ENCODE data around the gene IDH3B. TPM values are rescaled to one million over a fixed set of nuclear protein-coding genes. Genes with fewer than 3 reads are reported as not detected.

Gene IDH3B
- polyA plus RNA-seq, 3 donors, result 102 to 224 (median 103) TPM

DNA sequence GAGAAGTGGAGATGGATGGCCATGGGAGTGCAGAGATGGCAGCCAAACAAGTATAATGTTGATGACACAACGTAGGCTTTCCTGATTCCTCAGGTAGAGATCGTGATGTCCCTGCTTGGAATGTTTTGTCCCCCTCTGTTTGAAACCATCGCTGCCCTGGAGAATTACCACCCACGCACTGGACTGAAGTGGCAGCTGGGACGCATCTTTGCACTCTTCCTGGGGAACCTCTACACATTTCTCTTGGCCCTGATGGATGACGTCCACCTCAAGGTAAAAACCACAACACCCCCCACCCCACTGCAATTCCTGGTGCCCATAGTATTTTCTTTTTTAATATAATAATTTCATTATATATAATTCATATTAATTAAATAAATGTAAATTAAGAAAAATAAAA is 53.7 kb downstream of the IDH3B start:
- TF ChIP-seq, protein P1, sequence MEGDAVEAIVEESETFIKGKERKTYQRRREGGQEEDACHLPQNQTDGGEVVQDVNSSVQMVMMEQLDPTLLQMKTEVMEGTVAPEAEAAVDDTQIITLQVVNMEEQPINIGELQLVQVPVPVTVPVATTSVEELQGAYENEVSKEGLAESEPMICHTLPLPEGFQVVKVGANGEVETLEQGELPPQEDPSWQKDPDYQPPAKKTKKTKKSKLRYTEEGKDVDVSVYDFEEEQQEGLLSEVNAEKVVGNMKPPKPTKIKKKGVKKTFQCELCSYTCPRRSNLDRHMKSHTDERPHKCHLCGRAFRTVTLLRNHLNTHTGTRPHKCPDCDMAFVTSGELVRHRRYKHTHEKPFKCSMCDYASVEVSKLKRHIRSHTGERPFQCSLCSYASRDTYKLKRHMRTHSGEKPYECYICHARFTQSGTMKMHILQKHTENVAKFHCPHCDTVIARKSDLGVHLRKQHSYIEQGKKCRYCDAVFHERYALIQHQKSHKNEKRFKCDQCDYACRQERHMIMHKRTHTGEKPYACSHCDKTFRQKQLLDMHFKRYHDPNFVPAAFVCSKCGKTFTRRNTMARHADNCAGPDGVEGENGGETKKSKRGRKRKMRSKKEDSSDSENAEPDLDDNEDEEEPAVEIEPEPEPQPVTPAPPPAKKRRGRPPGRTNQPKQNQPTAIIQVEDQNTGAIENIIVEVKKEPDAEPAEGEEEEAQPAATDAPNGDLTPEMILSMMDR (IDR thresholded peaks at IDR 0.05), result no peak
- no peak for DNase-seq
- Histone ChIP-seq H3K36me3 (replicated peaks in 1 of 2; ENCODE audit: control insufficient read depth in 1 of 2, insufficient read depth in 2 of 2, low read length in 2 of 2) (no peaks in the 10 kb centered on the region), H3K27me3 (ENCODE audit: control insufficient read depth in 2 of 2, insufficient read depth in 2 of 2, low read length in 2 of 2) (no peaks in the 10 kb centered on the region), H2AFZ (ENCODE audit: insufficient read depth, low read depth, low read length, poor library complexity, severe bottlenecking) (no peak overlapping the region), H3K4me3 (replicated peaks in 1 of 3; ENCODE audit: low read depth in 2 of 3, low read length in 3 of 3) (no peak overlapping the region), H3K79me2 (ENCODE audit: insufficient read depth, low read length) (no peaks in the 10 kb centered on the region), H4K20me1 (ENCODE audit: insufficient read depth, low read length) (no peaks in the 10 kb centered on the region), H3K4me1 (ENCODE audit: control insufficient read depth in 1 of 2, insufficient read depth in 2 of 2, low read length in 2 of 2) (no peaks in the 10 kb centered on the region), H3K9me3 (replicated peaks in 1 of 2; ENCODE audit: control insufficient read depth in 1 of 2, insufficient read depth in 1 of 2, low read length in 2 of 2) (peaks cover 18 to 23% of the 10 kb centered on the region in 2 donors), H3K9ac (ENCODE audit: insufficient read depth, low read length, poor library complexity, severe bottlenecking) (no peak overlapping the region), H3K27ac (ENCODE audit: low read depth in 1 of 2, low read length in 2 of 2) (no peak overlapping the region), H3K4me2 (replicated peaks; ENCODE audit: extremely low read depth, low read length, poor library complexity, severe bottlenecking) (no peak overlapping the region)
- Mint-ChIP-seq H3K4me1 (no peaks in the 10 kb centered on the region), H3K27me3 (ENCODE audit: low read depth in 3 of 3) (peaks cover 6 to 13% (median 10%) of the 10 kb centered on the region in 3 donors), H3K9me3 (peaks cover 10 to 36% (median 27%) of the 10 kb centered on the region in 7 donors), H3K36me3 (no peaks in the 10 kb centered on the region), H3K4me3 (no peak overlapping the region), H3K27ac (no peak overlapping the region)
- intact Hi-C loops (cut with micrococcal nuclease), result no loop called here
- 100% methylated on average over 3 of the region's 6 CpGs for WGBS (ENCODE audit: insufficient coverage)

Small RNA genes within 50 kb of the gene (small RNA-seq; reads per million reads assigned to genes)
- 0.71 reads per million for gene SNORA51 (ENCODE audit: insufficient read length, low read depth)
- not detected for gene SNORD110 (ENCODE audit: insufficient read length, low read depth)
- gene SNORD56 (ENCODE audit: insufficient read length, low read depth), result not detected
- gene SNORD57 (ENCODE audit: insufficient read length, low read depth), result not detected
- gene SNORD86 (ENCODE audit: insufficient read length, low read depth), result not detected

Other genes starting within 250 kb of the IDH3B start
- gene SNRPB, start 193.4 kb downstream of the IDH3B start, polyA plus RNA-seq, result 100 to 1,000 TPM; 136 to 213 (median 183) TPM
- gene ZNF343, start 155.3 kb downstream of the IDH3B start, polyA plus RNA-seq, result 1 to 10 TPM; 1.3 to 6.7 (median 1.3) TPM
- not detected for gene TMC2, start 127.6 kb downstream of the IDH3B start, polyA plus RNA-seq
- 100 to 1,000 TPM in 1 of 3 donors, 10 to 100 TPM in 2; 27.3 to 102 (median 33.1) TPM for gene NOP56, start 11.6 kb downstream of the IDH3B start, polyA plus RNA-seq
- gene EBF4, start 28.6 kb upstream of the IDH3B start, polyA plus RNA-seq, result under 1 TPM in 1 of 3 donors, not detected in 2; 0.12 TPM
- gene CPXM1, start 136.4 kb upstream of the IDH3B start, polyA plus RNA-seq, result under 1 TPM in 1 of 3 donors, not detected in 2; 0.05 TPM
- gene C20orf141, start 150.8 kb upstream of the IDH3B start, polyA plus RNA-seq, result not detected
- gene TMEM239, start 152.1 kb upstream of the IDH3B start, polyA plus RNA-seq, result not detected
- gene PCED1A, start 176.4 kb upstream of the IDH3B start, polyA plus RNA-seq, result 10 to 100 TPM in 2 of 3 donors, 1 to 10 TPM in 1; 9.1 to 85.2 (median 10.2) TPM
- 10 to 100 TPM; 33.3 to 87.0 (median 34.5) TPM for gene VPS16, start 176.5 kb upstream of the IDH3B start, polyA plus RNA-seq
- gene PTPRA, start 209.3 kb upstream of the IDH3B start, polyA plus RNA-seq, result 10 to 100 TPM; 13.0 to 41.9 (median 13.1) TPM

Measured in CD14-positive monocyte (primary cell).